Measurements from ENCODE around the gene KCNIP4. TPM values are rescaled to one million over a fixed set of nuclear protein-coding genes. Genes with fewer than 3 reads are reported as not detected.

KCNIP4 gene
- total RNA-seq, 1 experiment from 2014 or later, result not detected

DNA sequence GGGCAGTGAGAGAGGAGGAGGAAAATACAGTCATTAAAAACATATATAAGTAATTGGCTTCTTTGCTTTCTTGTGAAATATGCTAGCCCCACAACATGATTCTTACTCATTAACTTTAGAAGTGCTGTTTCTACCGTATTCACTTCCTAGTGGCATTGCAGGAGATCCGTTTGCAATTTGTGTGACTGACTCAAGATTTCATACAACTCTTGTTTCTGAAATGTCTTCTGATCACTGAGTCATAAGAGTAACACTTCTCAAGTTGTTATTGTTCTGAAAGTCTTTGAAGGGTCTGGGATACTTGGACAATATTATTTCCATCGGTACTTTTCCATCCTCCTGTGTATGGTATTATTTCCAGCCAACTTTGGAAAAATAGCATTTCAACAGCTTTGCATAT, 937.5 kb downstream of the KCNIP4 start:
- Histone ChIP-seq H3K27ac (no peak overlapping the region), H3K4me1 (replicated peaks; ENCODE audit: insufficient read depth) (no peaks in the 10 kb centered on the region), H2AFZ (no peak overlapping the region), H3F3A (ENCODE audit: insufficient read depth, low read depth) (no peaks in the 10 kb centered on the region), H3K4me2 (no peak overlapping the region), H3K79me2 (ENCODE audit: low read depth) (no peaks in the 10 kb centered on the region), H3K9me2 (ENCODE audit: insufficient read depth) (no peaks in the 10 kb centered on the region), H4K20me1 (ENCODE audit: insufficient read depth) (no peaks in the 10 kb centered on the region), H3K9me3 (ENCODE audit: insufficient read depth, low read depth) (no peaks in the 10 kb centered on the region), H3K36me3 (ENCODE audit: low read depth) (no peaks in the 10 kb centered on the region), H3K4me3 (no peak overlapping the region), H3K27me3 (ENCODE audit: insufficient read depth, low read depth) (no peaks in the 10 kb centered on the region)
- DNase-seq, result no peak
- BruUV-seq (replicated peaks), result no TSS peak
- intact Hi-C loops (cut with micrococcal nuclease; ENCODE audit: unreplicated experiment), result no loop called here
- ChIA-PET CTCF (no interaction called here), POLR2A (ENCODE audit: unreplicated experiment) (no interaction called here)
- TF ChIP-seq, protein P1, sequence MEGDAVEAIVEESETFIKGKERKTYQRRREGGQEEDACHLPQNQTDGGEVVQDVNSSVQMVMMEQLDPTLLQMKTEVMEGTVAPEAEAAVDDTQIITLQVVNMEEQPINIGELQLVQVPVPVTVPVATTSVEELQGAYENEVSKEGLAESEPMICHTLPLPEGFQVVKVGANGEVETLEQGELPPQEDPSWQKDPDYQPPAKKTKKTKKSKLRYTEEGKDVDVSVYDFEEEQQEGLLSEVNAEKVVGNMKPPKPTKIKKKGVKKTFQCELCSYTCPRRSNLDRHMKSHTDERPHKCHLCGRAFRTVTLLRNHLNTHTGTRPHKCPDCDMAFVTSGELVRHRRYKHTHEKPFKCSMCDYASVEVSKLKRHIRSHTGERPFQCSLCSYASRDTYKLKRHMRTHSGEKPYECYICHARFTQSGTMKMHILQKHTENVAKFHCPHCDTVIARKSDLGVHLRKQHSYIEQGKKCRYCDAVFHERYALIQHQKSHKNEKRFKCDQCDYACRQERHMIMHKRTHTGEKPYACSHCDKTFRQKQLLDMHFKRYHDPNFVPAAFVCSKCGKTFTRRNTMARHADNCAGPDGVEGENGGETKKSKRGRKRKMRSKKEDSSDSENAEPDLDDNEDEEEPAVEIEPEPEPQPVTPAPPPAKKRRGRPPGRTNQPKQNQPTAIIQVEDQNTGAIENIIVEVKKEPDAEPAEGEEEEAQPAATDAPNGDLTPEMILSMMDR (conservative IDR thresholded peaks at IDR 0.05), result no peak
- TF ChIP-seq EZH2 (IDR thresholded peaks at IDR 0.05; ENCODE audit: low read depth), result no peak

DNA sequence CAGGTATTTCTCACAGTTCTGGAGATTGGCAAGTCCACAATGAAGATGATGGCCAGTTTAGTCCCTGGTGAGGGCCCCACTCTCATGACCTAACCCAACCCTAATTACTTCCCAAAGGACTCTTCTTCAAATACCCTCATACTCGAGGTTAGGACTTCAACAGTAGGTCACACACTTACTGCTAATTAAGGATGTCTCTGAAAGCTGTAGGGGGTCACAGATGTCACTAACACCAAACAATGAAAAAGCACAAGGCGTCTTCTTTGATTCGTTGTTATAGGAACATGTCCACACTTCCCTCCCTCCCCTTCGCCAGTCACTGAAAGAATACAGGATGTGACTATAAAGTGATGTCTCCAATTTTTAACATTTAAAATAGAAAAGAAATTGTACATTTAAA, 938.6 kb downstream of the KCNIP4 start:
- POLR2A ChIA-PET (ENCODE audit: unreplicated experiment), result no interaction called here
- intact Hi-C loops (cut with micrococcal nuclease; ENCODE audit: unreplicated experiment), result no loop called here
- Histone ChIP-seq H3K79me2 (ENCODE audit: low read depth) (no peaks in the 10 kb centered on the region), H3K9me3 (ENCODE audit: insufficient read depth, low read depth) (no peaks in the 10 kb centered on the region), H3K4me2 (no peak overlapping the region), H3K36me3 (ENCODE audit: low read depth) (no peaks in the 10 kb centered on the region), H3K9me2 (ENCODE audit: insufficient read depth) (no peaks in the 10 kb centered on the region), H2AFZ (no peak overlapping the region), H3K4me3 (no peak overlapping the region), H3K4me1 (replicated peaks; ENCODE audit: insufficient read depth) (no peaks in the 10 kb centered on the region), H3K27me3 (ENCODE audit: insufficient read depth, low read depth) (no peaks in the 10 kb centered on the region), H3K27ac (no peak overlapping the region), H3F3A (ENCODE audit: insufficient read depth, low read depth) (no peaks in the 10 kb centered on the region), H4K20me1 (ENCODE audit: insufficient read depth) (no peaks in the 10 kb centered on the region)
- no TSS peak for BruUV-seq (replicated peaks)
- TF ChIP-seq, protein P1 (conservative IDR thresholded peaks at IDR 0.05), result no peak
- TF ChIP-seq EZH2 (IDR thresholded peaks at IDR 0.05; ENCODE audit: low read depth), result no peak
- DNase-seq, result no peak
- CTCF ChIA-PET, result no interaction called here

DNA sequence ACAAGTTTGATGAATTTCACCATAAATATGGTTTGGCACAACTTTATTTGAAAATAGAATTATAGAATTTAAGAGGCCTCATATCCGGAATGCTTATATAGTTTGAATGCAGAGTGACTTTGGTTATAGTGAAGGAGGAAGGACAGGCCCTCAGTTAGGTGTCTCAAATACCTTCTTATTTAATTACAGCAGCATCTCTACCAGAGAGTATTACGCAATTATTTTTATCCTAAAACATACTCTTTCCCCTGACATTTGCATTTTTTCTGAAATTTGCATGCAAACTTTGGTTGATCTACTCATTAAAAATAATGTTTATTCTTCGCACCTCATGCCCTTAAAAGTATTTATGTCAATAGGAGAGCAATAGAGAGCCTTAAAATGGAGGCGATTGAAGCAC, 942.9 kb downstream of the KCNIP4 start:
- H3K4me2 ChIP-seq, result no peak overlapping the region
- H3K4me3 ChIP-seq, result no peak overlapping the region
- no peaks in the 10 kb centered on the region for H3K9me3 ChIP-seq (ENCODE audit: insufficient read depth, low read depth)
- DNase-seq, result no peak
- TF ChIP-seq, protein P1 (conservative IDR thresholded peaks at IDR 0.05), result no peak
- no peak for TF ChIP-seq EZH2 (IDR thresholded peaks at IDR 0.05; ENCODE audit: low read depth)
- no peaks in the 10 kb centered on the region for H3K79me2 ChIP-seq (ENCODE audit: low read depth)
- H3F3A ChIP-seq (ENCODE audit: insufficient read depth, low read depth), result no peaks in the 10 kb centered on the region
- no peak overlapping the region for H3K27ac ChIP-seq
- intact Hi-C loops (cut with micrococcal nuclease; ENCODE audit: unreplicated experiment), result no loop called here
- POLR2A ChIA-PET (ENCODE audit: unreplicated experiment), result interaction anchor here (0.6 kb wide), 1 partner anchor 29 kb away, joined by 5 read pairs; no protein-coding TSS in a partner anchor
- H3K9me2 ChIP-seq (ENCODE audit: insufficient read depth), result no peaks in the 10 kb centered on the region
- no peaks in the 10 kb centered on the region for H3K4me1 ChIP-seq (replicated peaks; ENCODE audit: insufficient read depth)
- no peaks in the 10 kb centered on the region for H3K36me3 ChIP-seq (ENCODE audit: low read depth)
- no TSS peak for BruUV-seq (replicated peaks)
- no peak overlapping the region for H2AFZ ChIP-seq
- H4K20me1 ChIP-seq (ENCODE audit: insufficient read depth), result no peaks in the 10 kb centered on the region
- CTCF ChIA-PET, result no interaction called here
- H3K27me3 ChIP-seq (ENCODE audit: insufficient read depth, low read depth), result no peaks in the 10 kb centered on the region
